Hepatocyte (in vitro differentiated cells): Measurements from ENCODE around the gene SEZ6.

Experiments used
- CTCF ChIP-seq: fragments of 200-600 bp; sonication (generic); IDR thresholded peaks from 2 replicates; pipeline ENCODE4 v1.5.1; 2016; ENCODE audit warnings: antibody characterized with exemption, mild to moderate bottlenecking; ENCODE audit not compliant: poor library complexity
- EZH2 ChIP-seq: fragments of 200-600 bp; sonication (generic); IDR thresholded peaks from 2 replicates; pipeline ENCODE4 v1.6.1; 2016; ENCODE audit warnings: antibody characterized with exemption, mild to moderate bottlenecking, borderline replicate concordance

GRCh38 chr17:29024316-29024952 is 18.6 kb upstream of the SEZ6 start:
- TF ChIP-seq EZH2 (no peak), CTCF (no peak)
